K562 (cell line): ENCODE results near the gene DVL2. TPM values are rescaled to one million over a fixed set of nuclear protein-coding genes. Genes with fewer than 3 reads are reported as not detected.

Experiments
- ATAC-seq: fragments of 200-7000 bp; cut with Tn5 transposase; 3 replicates; pipeline ENCODE4 v1.9.1; 2020; ENCODE audit warnings: moderate library complexity
- BruUV-seq: library from RNA; stranded (reverse); fragments of 400-500 nt; replicated peaks from 2 replicates; lab custom pipeline; 2021; lab: Mats Ljungman, UMichigan
- CTCF ChIA-PET: fragments of 300-600 bp; formaldehyde crosslinking; extraction: SDS; loops from one replicate; lab custom pipeline; 2021; ENCODE audit warnings: low intra/inter-chr PET ratio; lab: Yijun Ruan, JAX
- POLR2A ChIA-PET: fragments of 300-600, 350-650 bp; sonication (Branson Sonifier 250); formaldehyde crosslinking; extraction: SDS; loops from one replicate; lab custom pipeline; 2021; ENCODE audit warnings: antibody characterized with exemption, inconsistent platforms; lab: Yijun Ruan, JAX
- DNase-seq, 4 experiments: peaks; one replicate each; pipeline versions ENCODE4 v3.0.0 to v3.0.0-alpha.2; 2011 to 2018; ENCODE audit warnings: low spot score in 3 of 4, mixed read lengths in 3 of 4; ENCODE audit errors: extremely low read depth in 1 of 4
- FAIRE-seq: peaks from 2 replicates; lab custom pipeline; 2011; peaks lifted over from hg19 to GRCh38; lab: Jason Lieb, UNC
- H2AFZ ChIP-seq: 2 replicates; pipeline ENCODE4 v1.6.0; 2011; ENCODE audit warnings: low read depth, low read length, control low read depth, inconsistent platforms
- H3K27ac ChIP-seq: fragments of 200-600 bp; 3 replicates; pipeline ENCODE4 v1.8.0; 2011; ENCODE audit warnings: low read depth, mild to moderate bottlenecking, control low read depth, inconsistent platforms, low read length, moderate library complexity, mixed read lengths; ENCODE audit errors: extremely low read depth
- H3K27me3 ChIP-seq, 2 experiments: fragments of 300-600 bp in 1 of 2; 2 replicates in 1 of 2; 3 replicates in 1 of 2; pipeline versions ENCODE4 v1.6.0 to v1.8.0; 2011; ENCODE audit warnings: inconsistent platforms in 2 of 2, low read length in 2 of 2, mild to moderate bottlenecking in 1 of 2, mixed read lengths in 1 of 2, moderate library complexity in 1 of 2; ENCODE audit not compliant: control insufficient read depth in 2 of 2, insufficient read depth in 2 of 2
- H3K36me3 ChIP-seq: fragments of 300-600 bp; 3 replicates; pipeline ENCODE4 v1.8.0; 2011; ENCODE audit warnings: mild to moderate bottlenecking, low read length, inconsistent platforms; ENCODE audit not compliant: control insufficient read depth, insufficient read depth
- H3K4me1 ChIP-seq, 2 experiments: fragments of 200-600 bp in 1 of 2; replicated peaks in 1 of 2; 2 replicates in 1 of 2; 3 replicates in 1 of 2; pipeline versions ENCODE4 v1.5.1 to v1.8.0; 2011; ENCODE audit warnings: inconsistent platforms in 2 of 2, low read length in 2 of 2, mild to moderate bottlenecking in 1 of 2, mixed read lengths in 1 of 2, moderate library complexity in 1 of 2; ENCODE audit not compliant: control insufficient read depth in 2 of 2, insufficient read depth in 2 of 2
- H3K4me2 ChIP-seq: 2 replicates; pipeline ENCODE4 v1.6.1; 2011; ENCODE audit warnings: low read length, control low read depth, inconsistent platforms, mixed read lengths; ENCODE audit not compliant: insufficient read depth
- H3K4me3 ChIP-seq: fragments of 200-600 bp; sonication (generic), shearing (Covaris generic); 2 replicates; pipeline ENCODE4 v1.5.1; 2016; ENCODE audit warnings: control low read depth, inconsistent platforms
- H3K79me2 ChIP-seq: fragments of 200-600 bp; 3 replicates; pipeline ENCODE4 v1.8.0; 2011; ENCODE audit warnings: low read length, inconsistent platforms; ENCODE audit not compliant: control insufficient read depth, insufficient read depth
- H3K9ac ChIP-seq, 2 experiments: 2 replicates each; pipeline versions ENCODE4 v1.6.0 to v1.6.1; 2011; ENCODE audit warnings: low read depth in 2 of 2, low read length in 2 of 2, control low read depth in 1 of 2, inconsistent platforms in 1 of 2, mild to moderate bottlenecking in 1 of 2, mixed read lengths in 1 of 2; ENCODE audit not compliant: insufficient read depth in 1 of 2
- H3K9me1 ChIP-seq: one replicate; pipeline ENCODE4 v1.6.0; 2011; ENCODE audit warnings: inconsistent platforms, mild to moderate bottlenecking, low read length, moderate library complexity; ENCODE audit not compliant: control insufficient read depth, insufficient read depth
- H3K9me3 ChIP-seq: replicated peaks from 2 replicates; pipeline ENCODE4 v1.5.1; 2011; ENCODE audit warnings: low read depth, low read length, inconsistent platforms; ENCODE audit not compliant: control insufficient read depth, insufficient read depth
- H4K20me1 ChIP-seq: replicated peaks from 2 replicates; pipeline ENCODE4 v1.6.1; 2011; ENCODE audit warnings: low read length, inconsistent platforms, mixed read lengths; ENCODE audit not compliant: control insufficient read depth, insufficient read depth
- NR1H2 ChIP-seq: sonication (generic); formaldehyde crosslinking; IDR thresholded peaks from 2 replicates; pipeline ENCODE4 v1.4.0; 2020; ENCODE audit warnings: mild to moderate bottlenecking, missing genetic modification reagents
- WGBS: fragments of 100-300 bp; shearing (Covaris generic); methylation state at CpG from one replicate; pipeline ENCODE4 v1.1.6; 2016; ENCODE audit warnings: low coverage, mixed read lengths; ENCODE audit not compliant: insufficient coverage; ENCODE audit errors: missing lambda C conversion rate; 5-methylcytosine and 5-hydroxymethylcytosine counted together
- in situ Hi-C: fragments of 300-500 bp; cut with MboI; formaldehyde crosslinking; loops from 4 replicates; pipeline ENCODE4 v1.15.0; 2018; ENCODE audit warnings: inconsistent platforms, mixed read lengths
- intact Hi-C: fragments of 100-400 bp; cut with micrococcal nuclease; formaldehyde crosslinking; loops from 2 replicates; pipeline ENCODE4 v1.14.2; 2022
- polyA plus RNA-seq, 8 experiments: library from polyadenylated mRNA; depleted of rRNA in 4 of 8; stranded (reverse) in 5 of 8; unstranded in 3 of 8; fragments of >200 nt; fragmentation: Nextera tagmentation in 2 of 8; fragmentation: Illumina TruSeq in 1 of 8; extraction: Ambion mirVana in 2 of 8; extraction: Trizol in 1 of 8; gene quantifications; 2 replicates each; pipeline versions ENCODE4 v1.2.1 to v1.2.3, GENCODE V29; 2011 to 2014; ENCODE audit warnings: inconsistent platforms in 1 of 8, missing spikeins in 1 of 8
- total RNA-seq, 7 experiments: library from RNA; depleted of rRNA in 6 of 7; stranded (reverse); fragments of >200 nt in 6 of 7; fragmentation: Illumina TruSeq in 2 of 7; extraction: Trizol in 2 of 7; gene quantifications; 2 replicates each; pipeline versions ENCODE4 v1.2.1 to v1.2.3, GENCODE V29; 2011 to 2021; ENCODE audit warnings: low replicate concordance in 1 of 7
- TF ChIP-seq, protein P1 (sequence below): IDR thresholded peaks from 2 replicates; pipeline ENCODE4 v1.6.1; 2014; ENCODE audit warnings: antibody characterized with exemption
- TF ChIP-seq, protein P2 (sequence below): sonication (generic); IDR thresholded peaks from 2 replicates; pipeline ENCODE4 v1.6.1; 2016
- TF ChIP-seq, protein P3 (sequence below): fragments of 250-450 bp; sonication (Bioruptor Pico); IDR thresholded peaks from 2 replicates; pipeline ENCODE4 v1.5.0; 2020; ENCODE audit warnings: mild to moderate bottlenecking, borderline replicate concordance
- TF ChIP-seq, protein P4 (sequence below), 2 experiments: fragments of 450-650 bp; formaldehyde crosslinking in 1 of 2; IDR thresholded peaks; 2 replicates each; pipeline versions ENCODE4 v1.4.0 to v1.6.1; 2014 to 2020; ENCODE audit warnings: mild to moderate bottlenecking in 2 of 2, borderline replicate concordance in 1 of 2, low read depth in 1 of 2

DVL2 gene
- total and polyA plus RNA-seq, 9 of the 15 experiments (the other 6 are each of a cell fraction or from before 2014, with no cell fraction given): 1.3 to 49.5 (median 24.3) TPM

DNA sequence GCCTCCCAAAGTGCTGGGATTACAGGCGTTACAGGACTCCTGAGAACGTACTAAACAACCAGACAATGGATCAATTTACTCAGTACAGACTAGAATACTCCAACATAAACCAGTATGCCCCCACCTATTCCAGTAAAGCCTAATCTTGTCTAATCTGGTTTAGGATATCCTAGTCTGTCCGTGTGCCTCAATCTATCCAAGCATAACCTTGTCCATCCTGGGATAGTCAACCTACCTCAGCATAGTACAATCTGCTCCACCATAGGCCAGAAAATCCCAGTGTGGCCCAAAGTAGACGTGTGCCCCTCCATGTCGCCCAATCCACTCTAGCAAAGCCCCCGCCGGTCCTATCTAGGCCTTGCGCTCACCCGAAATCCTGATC lies 625 bp downstream of the DVL2 start:
- Histone ChIP-seq H3K27ac (peak overlapping the region; percentile 89), H3K9ac (peak overlapping the region; percentile 95 to 97), H3K9me3 (no peaks in the 10 kb centered on the region), H3K4me3 (peak overlapping the region; percentile 73), H4K20me1 (peaks cover 12% of the 10 kb centered on the region), H3K79me2 (peaks cover 81% of the 10 kb centered on the region), H2AFZ (0 out of 2 replicates have a peak overlapping the region, but pooled peaks have one; percentile 70), H3K9me1 (peaks cover 4% of the 10 kb centered on the region), H3K4me2 (peak overlapping the region; percentile 91), H3K4me1 (peaks cover 28 to 35% of the 10 kb centered on the region in 2 experiments; a peak in 4 of 5 replicates), H3K36me3 (peaks cover 60% of the 10 kb centered on the region; the same call in 2 of the 3 replicates), H3K27me3 (no peaks in the 10 kb centered on the region)
- 0% methylated on average over 9 of the region's 9 CpGs for WGBS
- DNase-seq (no peak), FAIRE-seq (peak; percentile 19), ATAC-seq (no peak; the same call in 2 of the 3 replicates)
- ChIA-PET CTCF (no interaction called here), POLR2A (interaction anchor here (0.6 to 6.6 kb wide), 4 partner anchors 9 to 648 kb away, joined by 3 to 73 read pairs (median 6); partner anchors contain the start of genes ACADVL, DLG4 and GABARAP)
- in situ Hi-C loops: no loop called here
- no TSS peak for BruUV-seq
- TF ChIP-seq, protein P1, sequence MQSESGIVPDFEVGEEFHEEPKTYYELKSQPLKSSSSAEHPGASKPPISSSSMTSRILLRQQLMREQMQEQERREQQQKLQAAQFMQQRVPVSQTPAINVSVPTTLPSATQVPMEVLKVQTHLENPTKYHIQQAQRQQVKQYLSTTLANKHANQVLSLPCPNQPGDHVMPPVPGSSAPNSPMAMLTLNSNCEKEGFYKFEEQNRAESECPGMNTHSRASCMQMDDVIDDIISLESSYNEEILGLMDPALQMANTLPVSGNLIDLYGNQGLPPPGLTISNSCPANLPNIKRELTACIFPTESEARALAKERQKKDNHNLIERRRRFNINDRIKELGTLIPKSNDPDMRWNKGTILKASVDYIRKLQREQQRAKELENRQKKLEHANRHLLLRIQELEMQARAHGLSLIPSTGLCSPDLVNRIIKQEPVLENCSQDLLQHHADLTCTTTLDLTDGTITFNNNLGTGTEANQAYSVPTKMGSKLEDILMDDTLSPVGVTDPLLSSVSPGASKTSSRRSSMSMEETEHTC: no peak
- TF ChIP-seq, protein P2, sequence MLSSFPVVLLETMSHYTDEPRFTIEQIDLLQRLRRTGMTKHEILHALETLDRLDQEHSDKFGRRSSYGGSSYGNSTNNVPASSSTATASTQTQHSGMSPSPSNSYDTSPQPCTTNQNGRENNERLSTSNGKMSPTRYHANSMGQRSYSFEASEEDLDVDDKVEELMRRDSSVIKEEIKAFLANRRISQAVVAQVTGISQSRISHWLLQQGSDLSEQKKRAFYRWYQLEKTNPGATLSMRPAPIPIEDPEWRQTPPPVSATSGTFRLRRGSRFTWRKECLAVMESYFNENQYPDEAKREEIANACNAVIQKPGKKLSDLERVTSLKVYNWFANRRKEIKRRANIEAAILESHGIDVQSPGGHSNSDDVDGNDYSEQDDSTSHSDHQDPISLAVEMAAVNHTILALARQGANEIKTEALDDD: peak; percentile 19; the same call in 1 of the 2 replicates
- 0 out of 2 replicates have a peak, but pooled peaks have one; percentile 30 for TF ChIP-seq NR1H2 (CRISPR knock-in tag)
- TF ChIP-seq, protein P3, sequence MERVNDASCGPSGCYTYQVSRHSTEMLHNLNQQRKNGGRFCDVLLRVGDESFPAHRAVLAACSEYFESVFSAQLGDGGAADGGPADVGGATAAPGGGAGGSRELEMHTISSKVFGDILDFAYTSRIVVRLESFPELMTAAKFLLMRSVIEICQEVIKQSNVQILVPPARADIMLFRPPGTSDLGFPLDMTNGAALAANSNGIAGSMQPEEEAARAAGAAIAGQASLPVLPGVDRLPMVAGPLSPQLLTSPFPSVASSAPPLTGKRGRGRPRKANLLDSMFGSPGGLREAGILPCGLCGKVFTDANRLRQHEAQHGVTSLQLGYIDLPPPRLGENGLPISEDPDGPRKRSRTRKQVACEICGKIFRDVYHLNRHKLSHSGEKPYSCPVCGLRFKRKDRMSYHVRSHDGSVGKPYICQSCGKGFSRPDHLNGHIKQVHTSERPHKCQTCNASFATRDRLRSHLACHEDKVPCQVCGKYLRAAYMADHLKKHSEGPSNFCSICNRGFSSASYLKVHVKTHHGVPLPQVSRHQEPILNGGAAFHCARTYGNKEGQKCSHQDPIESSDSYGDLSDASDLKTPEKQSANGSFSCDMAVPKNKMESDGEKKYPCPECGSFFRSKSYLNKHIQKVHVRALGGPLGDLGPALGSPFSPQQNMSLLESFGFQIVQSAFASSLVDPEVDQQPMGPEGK (CRISPR knock-in tag): 0 out of 2 replicates have a peak, but pooled peaks have one; percentile 16
- TF ChIP-seq, protein P4, sequence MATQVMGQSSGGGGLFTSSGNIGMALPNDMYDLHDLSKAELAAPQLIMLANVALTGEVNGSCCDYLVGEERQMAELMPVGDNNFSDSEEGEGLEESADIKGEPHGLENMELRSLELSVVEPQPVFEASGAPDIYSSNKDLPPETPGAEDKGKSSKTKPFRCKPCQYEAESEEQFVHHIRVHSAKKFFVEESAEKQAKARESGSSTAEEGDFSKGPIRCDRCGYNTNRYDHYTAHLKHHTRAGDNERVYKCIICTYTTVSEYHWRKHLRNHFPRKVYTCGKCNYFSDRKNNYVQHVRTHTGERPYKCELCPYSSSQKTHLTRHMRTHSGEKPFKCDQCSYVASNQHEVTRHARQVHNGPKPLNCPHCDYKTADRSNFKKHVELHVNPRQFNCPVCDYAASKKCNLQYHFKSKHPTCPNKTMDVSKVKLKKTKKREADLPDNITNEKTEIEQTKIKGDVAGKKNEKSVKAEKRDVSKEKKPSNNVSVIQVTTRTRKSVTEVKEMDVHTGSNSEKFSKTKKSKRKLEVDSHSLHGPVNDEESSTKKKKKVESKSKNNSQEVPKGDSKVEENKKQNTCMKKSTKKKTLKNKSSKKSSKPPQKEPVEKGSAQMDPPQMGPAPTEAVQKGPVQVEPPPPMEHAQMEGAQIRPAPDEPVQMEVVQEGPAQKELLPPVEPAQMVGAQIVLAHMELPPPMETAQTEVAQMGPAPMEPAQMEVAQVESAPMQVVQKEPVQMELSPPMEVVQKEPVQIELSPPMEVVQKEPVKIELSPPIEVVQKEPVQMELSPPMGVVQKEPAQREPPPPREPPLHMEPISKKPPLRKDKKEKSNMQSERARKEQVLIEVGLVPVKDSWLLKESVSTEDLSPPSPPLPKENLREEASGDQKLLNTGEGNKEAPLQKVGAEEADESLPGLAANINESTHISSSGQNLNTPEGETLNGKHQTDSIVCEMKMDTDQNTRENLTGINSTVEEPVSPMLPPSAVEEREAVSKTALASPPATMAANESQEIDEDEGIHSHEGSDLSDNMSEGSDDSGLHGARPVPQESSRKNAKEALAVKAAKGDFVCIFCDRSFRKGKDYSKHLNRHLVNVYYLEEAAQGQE (IDR thresholded peaks at IDR 0.05; ENCODE audit: borderline replicate concordance): peak; percentile 21; the same call in 1 of the 2 replicates
- TF ChIP-seq, protein P4 (CRISPR knock-in tag; IDR thresholded peaks at IDR 0.05; ENCODE audit: low read depth): no peak
- intact Hi-C loops: no loop called here
